ENCODE measurements around the gene EPHB3.

- no peak for TF ChIP-seq CTCF (IDR thresholded peaks at IDR 0.05; ENCODE audit: low read length)
- no peak for TF ChIP-seq EZH2 (optimal IDR thresholded peaks at IDR 0.05; ENCODE audit: low read depth, low read length)
- TF ChIP-seq EZH2phosphoT487 (IDR thresholded peaks at IDR 0.05; ENCODE audit: low read length): no peak
These were observed 68.1 kb downstream of the EPHB3 start for GRCh38 chr3:184629555-184630160.
